Naive thymus-derived CD4-positive, alpha-beta T cell (primary cell): Measurements from ENCODE around the gene RUVBL2. TPM values are rescaled to one million over a fixed set of nuclear protein-coding genes. Genes with fewer than 3 reads are reported as not detected.
A peak's percentile ranks its signal among the peaks of the same experiment; 100 is the strongest.
"Not testable (repeated sequence)": the region's sequence is repeated elsewhere in the genome, so short reads cannot be mapped to it uniquely, and the experiment has no call there.

ENCODE experiments used
- ATAC-seq: fragments of 150-1000 bp; cut with Tn5 transposase; 2 replicates; pipeline ENCODE4 v1.10.0; 2021; ENCODE audit warnings: mild to moderate bottlenecking, moderate library complexity
- CTCF ChIA-PET: fragments of 350-600 bp; sonication (Branson Sonifier 250); formaldehyde crosslinking; loops from one replicate; lab custom pipeline; 2021; ENCODE audit warnings: antibody characterized with exemption; lab: Charles Lee
- POLR2A ChIA-PET: fragments of 350-600 bp; sonication (Branson Sonifier 250); formaldehyde crosslinking; loops from one replicate; lab custom pipeline; 2021; ENCODE audit warnings: antibody characterized with exemption, inconsistent platforms; lab: Charles Lee
- DNase-seq, 9 donors: peaks; one replicate each; pipeline versions ENCODE4 v3.0.0 to v3.0.0-alpha.2; 2020 to 2022; ENCODE audit warnings: mixed read lengths in 1 of 9
- H3K27ac ChIP-seq: one replicate; pipeline ENCODE4 v1.7.0; 2013; ENCODE audit warnings: mild to moderate bottlenecking, low read depth, low read length, moderate library complexity
- H3K27me3 ChIP-seq, 2 donors: one replicate each; pipeline ENCODE4 v1.7.0; 2013; ENCODE audit warnings: low read length in 2 of 2, mild to moderate bottlenecking in 2 of 2, moderate library complexity in 2 of 2; ENCODE audit not compliant: control insufficient read depth in 2 of 2, insufficient read depth in 2 of 2
- H3K36me3 ChIP-seq, 3 experiments: 1 replicate in 2 of 3; 2 replicates in 1 of 3; pipeline ENCODE4 v1.7.0; 2013; ENCODE audit warnings: low read length in 3 of 3, mild to moderate bottlenecking in 3 of 3, moderate library complexity in 1 of 3; ENCODE audit not compliant: insufficient read depth in 3 of 3, control insufficient read depth in 2 of 3
- H3K4me1 ChIP-seq, 2 donors: one replicate each; pipeline ENCODE4 v1.7.0; 2013; ENCODE audit warnings: low read length in 2 of 2, mild to moderate bottlenecking in 2 of 2, moderate library complexity in 1 of 2; ENCODE audit not compliant: control insufficient read depth in 2 of 2, insufficient read depth in 2 of 2
- H3K4me3 ChIP-seq: 2 replicates; pipeline ENCODE4 v1.7.0; 2013; ENCODE audit warnings: mild to moderate bottlenecking, low read length
- H3K9me3 ChIP-seq, 3 experiments: 1 replicate in 2 of 3; 2 replicates in 1 of 3; pipeline ENCODE4 v1.7.0; 2013; ENCODE audit warnings: low read length in 3 of 3; ENCODE audit not compliant: control insufficient read depth in 2 of 3
- H3K27ac Mint-ChIP-seq, 9 donors: one replicate each; pipeline ENCODE4 v1.8.0; 2020 to 2022; ENCODE audit warnings: mixed read lengths in 9 of 9, mild to moderate bottlenecking in 8 of 9, moderate library complexity in 5 of 9, inconsistent platforms in 2 of 9
- H3K27me3 Mint-ChIP-seq, 5 donors: one replicate each; pipeline ENCODE4 v1.8.0; 2021 to 2022; ENCODE audit warnings: mixed read lengths in 5 of 5, mild to moderate bottlenecking in 1 of 5
- H3K36me3 Mint-ChIP-seq, 5 donors: one replicate each; pipeline ENCODE4 v1.8.0; 2020 to 2022; ENCODE audit warnings: mixed read lengths in 5 of 5, mild to moderate bottlenecking in 3 of 5, inconsistent platforms in 1 of 5
- H3K4me1 Mint-ChIP-seq, 7 donors: one replicate each; pipeline ENCODE4 v1.8.0; 2020 to 2022; ENCODE audit warnings: mixed read lengths in 7 of 7, mild to moderate bottlenecking in 3 of 7, inconsistent platforms in 1 of 7
- H3K4me3 Mint-ChIP-seq, 10 donors: one replicate each; pipeline ENCODE4 v1.8.0; 2020 to 2022; ENCODE audit warnings: mild to moderate bottlenecking in 10 of 10, mixed read lengths in 10 of 10, moderate library complexity in 6 of 10, inconsistent platforms in 2 of 10
- H3K9me3 Mint-ChIP-seq, 11 donors: one replicate each; pipeline ENCODE4 v1.8.0; 2020 to 2022; ENCODE audit warnings: mixed read lengths in 11 of 11, mild to moderate bottlenecking in 4 of 11, inconsistent platforms in 1 of 11, moderate library complexity in 1 of 11
- intact Hi-C, 2 donors: fragments of 100-400 bp; cut with micrococcal nuclease; formaldehyde crosslinking; loops; one replicate each; pipeline ENCODE4 v1.15.1; 2023
- polyA plus RNA-seq, 2 donors: library from polyadenylated mRNA; unstranded; fragments of 300-500 nt; fragmentation: Illumina TruSeq; gene quantifications; one replicate each; pipeline ENCODE4 v1.2.3, GENCODE V29; 2021
- total RNA-seq, 6 experiments: library from RNA in 5 of 6; stranded (reverse) in 5 of 6; gene quantifications; 1 replicate in 5 of 6; 2 replicates in 1 of 6; pipeline ENCODE4 v1.2.3 and lab custom pipeline; 2021 to 2026

The RUVBL2 gene
- total and polyA plus RNA-seq, 7 experiments from 2014 or later = 23.4 to 94.0 (median 32.0) TPM

DNA sequence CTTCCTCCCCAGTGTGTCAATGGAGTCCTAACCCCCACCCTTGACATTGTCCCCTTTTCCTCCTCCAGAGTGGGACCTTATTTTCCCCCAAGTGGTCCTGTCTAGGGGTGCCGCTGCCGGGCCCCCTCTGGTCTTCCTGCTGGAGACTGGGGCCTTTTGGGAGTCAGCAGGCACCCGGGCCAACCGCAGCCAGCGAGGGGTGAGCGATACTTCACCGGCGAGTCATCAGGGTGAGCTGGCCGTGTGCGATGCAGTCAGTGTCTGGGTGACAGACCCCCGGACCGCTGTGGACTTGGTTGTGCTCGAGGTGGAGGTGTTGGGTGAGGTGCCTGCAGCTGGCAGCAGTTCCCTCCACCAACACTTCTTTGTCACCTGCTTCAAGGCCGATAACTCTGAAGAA lies 36.1 kb downstream of the RUVBL2 start:
- H3K27ac ChIP-seq, intact Hi-C loops, ATAC-seq, H3K36me3 ChIP-seq, H3K4me3 Mint-ChIP-seq, POLR2A ChIA-PET, H3K27me3 ChIP-seq, H3K27ac Mint-ChIP-seq, H3K9me3 ChIP-seq, H3K9me3 Mint-ChIP-seq, H3K4me1 ChIP-seq, DNase-seq, H3K4me3 ChIP-seq, H3K27me3 Mint-ChIP-seq, H3K4me1 Mint-ChIP-seq, H3K36me3 Mint-ChIP-seq: not testable (repeated sequence)
- CTCF ChIA-PET = interaction anchor here (0.6 kb wide), 1 partner anchor 742 kb away, joined by 8 read pairs; no protein-coding TSS in a partner anchor

DNA sequence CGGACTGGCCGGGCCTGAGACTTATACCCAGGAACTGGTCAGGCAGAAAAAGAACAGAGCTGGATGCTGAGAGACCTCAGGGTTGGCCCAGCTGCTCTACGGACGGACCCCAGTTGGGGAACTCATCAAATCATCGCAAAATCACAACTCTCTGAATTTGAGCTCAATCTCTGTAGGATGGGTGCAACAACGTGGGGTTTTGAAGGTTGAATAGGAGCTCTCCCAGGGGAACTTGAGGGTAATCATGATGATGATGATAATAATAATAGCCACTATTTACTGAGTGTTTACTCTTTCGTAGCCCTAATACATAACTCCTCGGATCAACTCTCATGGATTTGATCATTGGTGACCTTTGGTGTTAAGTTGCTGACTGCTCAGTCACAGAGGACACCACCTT lies 36.6 kb downstream of the RUVBL2 start:
- H3K36me3 ChIP-seq, H3K27ac ChIP-seq, H3K27me3 ChIP-seq, H3K9me3 ChIP-seq, ATAC-seq, H3K4me1 Mint-ChIP-seq, H3K36me3 Mint-ChIP-seq, H3K4me1 ChIP-seq, DNase-seq, intact Hi-C loops, H3K4me3 Mint-ChIP-seq, H3K9me3 Mint-ChIP-seq, POLR2A ChIA-PET, H3K27ac Mint-ChIP-seq, H3K27me3 Mint-ChIP-seq, H3K4me3 ChIP-seq: not testable (repeated sequence)
- CTCF ChIA-PET = interaction anchor here (0.6 kb wide), 1 partner anchor 743 kb away, joined by 8 read pairs; no protein-coding TSS in a partner anchor

DNA sequence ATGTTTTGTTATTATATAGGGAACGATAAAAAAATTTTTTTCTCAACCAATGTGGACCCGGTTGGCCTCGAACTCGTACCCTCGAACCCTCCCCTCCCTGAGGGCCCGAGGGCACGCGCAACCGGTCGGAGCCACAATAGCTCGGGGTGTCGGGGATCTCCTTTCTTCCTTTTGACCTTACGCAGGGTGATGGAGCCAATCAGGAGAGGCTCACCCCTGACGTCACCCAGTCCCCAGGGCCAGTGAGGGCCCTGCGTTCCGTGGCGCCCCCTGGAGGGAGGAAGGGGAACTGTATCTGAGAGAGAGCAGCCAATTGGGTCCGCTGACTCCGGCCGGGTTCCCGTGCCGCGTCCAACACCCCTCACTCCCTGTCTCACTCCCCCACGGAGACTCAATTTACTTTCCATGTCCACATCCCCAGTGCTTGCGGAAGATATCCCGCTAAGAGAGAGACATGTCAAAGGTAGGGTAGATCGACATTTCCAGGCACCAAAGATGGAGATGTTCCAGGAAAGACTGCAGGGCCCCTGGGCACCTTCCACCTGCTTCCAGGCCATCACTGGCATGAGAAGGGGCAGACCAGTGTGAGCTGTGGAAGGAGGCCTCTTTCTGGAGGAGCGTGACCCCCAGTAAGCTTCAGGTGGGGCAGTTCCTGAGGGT lies 38.1 kb downstream of the RUVBL2 start, which contains the start of gene CGB2:
Gene CGB2, plus strand, starts transcription at position 249 of the 660 bp plus-strand sequence. Its CDS starts 206 bp downstream, at position 455.
- H3K4me1 ChIP-seq, H3K27me3 Mint-ChIP-seq, H3K36me3 Mint-ChIP-seq, CTCF ChIA-PET, H3K36me3 ChIP-seq, H3K4me1 Mint-ChIP-seq, H3K27me3 ChIP-seq, POLR2A ChIA-PET, H3K4me3 Mint-ChIP-seq, H3K9me3 Mint-ChIP-seq, H3K4me3 ChIP-seq, intact Hi-C loops, H3K27ac ChIP-seq, H3K9me3 ChIP-seq: not testable (repeated sequence)
- peak within 1 kb of the TSS in 1 of 9 donors; percentile 74 for H3K27ac Mint-ChIP-seq
- peak in 7 of 9 donors; percentile 28 to 70 (median 40) for DNase-seq
- peak; percentile 54 for ATAC-seq

DNA sequence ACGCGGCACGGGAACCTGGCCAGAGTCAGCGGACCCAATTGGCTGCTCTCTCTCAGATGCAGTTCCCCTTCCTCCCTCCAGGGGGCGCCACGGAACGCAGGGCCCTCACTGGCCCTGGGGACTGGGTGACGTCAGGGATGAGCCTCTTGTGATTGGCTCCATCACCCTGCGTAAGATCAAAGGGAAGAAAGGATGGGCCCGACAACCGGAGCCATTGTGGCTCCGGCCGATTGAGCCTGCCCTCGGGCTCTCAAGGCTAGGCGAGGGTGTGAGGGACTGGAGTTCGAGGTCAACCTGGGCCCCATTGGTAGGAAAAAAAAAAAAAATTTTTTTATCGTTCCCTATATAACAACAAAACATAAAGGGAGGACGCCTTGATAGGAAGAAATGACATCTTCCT lies 43.1 kb downstream of the RUVBL2 start, which contains the start of gene CGB1:
Gene CGB1, minus strand, starts transcription at position 81 of the 400 bp plus-strand sequence. CDS start 184 bp downstream, outside the sequence.
- H3K36me3 ChIP-seq, H3K27ac Mint-ChIP-seq, H3K27me3 Mint-ChIP-seq, H3K36me3 Mint-ChIP-seq, ATAC-seq, H3K27me3 ChIP-seq, H3K4me3 ChIP-seq, H3K4me3 Mint-ChIP-seq, POLR2A ChIA-PET, H3K9me3 ChIP-seq, intact Hi-C loops, H3K9me3 Mint-ChIP-seq, H3K4me1 ChIP-seq, H3K4me1 Mint-ChIP-seq, H3K27ac ChIP-seq: not testable (repeated sequence)
- peak in 3 of 9 donors; percentile 23 to 51 (median 42) for DNase-seq
- CTCF ChIA-PET = interaction anchor here (0.6 kb wide), 1 partner anchor 741 kb away, joined by 5 read pairs; no protein-coding TSS in a partner anchor

DNA sequence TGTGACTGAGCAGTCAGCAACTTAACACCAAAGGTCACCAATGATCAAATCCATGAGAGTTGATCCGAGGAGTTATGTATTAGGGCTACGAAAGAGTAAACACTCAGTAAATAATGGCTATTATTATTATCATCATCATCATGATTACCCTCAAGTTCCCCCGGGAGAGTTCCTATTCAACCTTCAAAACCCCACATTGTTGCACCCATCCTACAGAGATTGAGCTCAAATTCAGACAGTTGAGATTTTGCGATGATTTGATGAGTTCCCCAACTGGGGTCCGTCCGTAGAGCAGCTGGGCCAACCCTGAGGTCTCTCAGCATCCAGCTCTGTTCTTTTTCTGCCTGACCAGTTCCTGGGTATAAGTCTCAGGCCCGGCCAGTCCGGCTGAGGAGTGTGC lies 44.4 kb downstream of the RUVBL2 start:
- H3K36me3 Mint-ChIP-seq, H3K27ac ChIP-seq, CTCF ChIA-PET, H3K4me3 Mint-ChIP-seq, H3K4me3 ChIP-seq, DNase-seq, H3K9me3 ChIP-seq, H3K36me3 ChIP-seq, H3K27ac Mint-ChIP-seq, POLR2A ChIA-PET, H3K4me1 Mint-ChIP-seq, H3K27me3 ChIP-seq, H3K27me3 Mint-ChIP-seq, intact Hi-C loops, H3K4me1 ChIP-seq, ATAC-seq, H3K9me3 Mint-ChIP-seq: not testable (repeated sequence)

DNA sequence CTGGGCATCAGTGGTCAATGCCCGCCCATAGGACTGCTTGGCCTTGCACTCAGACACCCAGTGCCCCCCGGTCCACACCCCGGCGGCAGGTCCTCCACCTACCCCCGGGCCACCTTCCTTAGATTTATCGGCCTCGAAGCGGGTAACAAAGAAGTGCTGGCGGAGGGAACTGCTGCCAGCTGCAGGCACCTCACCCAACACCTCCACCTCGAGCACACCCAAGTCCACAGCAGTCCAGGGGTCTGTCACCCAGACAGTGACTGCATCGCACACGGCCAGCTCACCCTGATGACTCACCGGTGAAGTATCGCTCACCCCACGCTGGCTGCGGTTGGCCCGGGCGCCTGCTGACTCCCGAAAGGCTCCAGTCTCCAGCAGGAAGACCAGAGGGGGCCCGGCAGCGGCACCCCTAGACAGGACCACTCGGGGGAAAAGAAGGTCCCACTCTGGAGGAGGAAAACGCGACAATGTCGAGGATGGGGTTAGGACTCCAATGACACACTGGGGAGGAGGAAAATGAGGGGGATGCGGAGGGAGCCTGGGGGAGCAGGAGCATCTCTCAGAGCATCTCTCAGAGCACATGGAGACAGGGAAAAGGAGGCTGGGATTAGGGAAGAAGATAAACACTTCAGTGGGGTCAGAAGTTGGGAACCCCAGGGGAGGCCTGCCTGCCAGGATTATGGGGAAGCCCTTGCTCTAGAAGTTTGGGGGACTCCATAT lies 45.0 kb downstream of the RUVBL2 start:
- H3K4me1 ChIP-seq, H3K4me3 Mint-ChIP-seq, H3K27me3 ChIP-seq, H3K4me1 Mint-ChIP-seq, H3K4me3 ChIP-seq, H3K9me3 ChIP-seq, H3K27ac Mint-ChIP-seq, H3K36me3 Mint-ChIP-seq, CTCF ChIA-PET, H3K9me3 Mint-ChIP-seq, H3K27me3 Mint-ChIP-seq, ATAC-seq, intact Hi-C loops, H3K36me3 ChIP-seq, POLR2A ChIA-PET, DNase-seq, H3K27ac ChIP-seq: not testable (repeated sequence)
